ENCODE data around the gene EXOC6B. TPM values are rescaled to one million over a fixed set of nuclear protein-coding genes. Genes with fewer than 3 reads are reported as not detected.

The EXOC6B gene
- total RNA-seq, 1 donor from 2014 or later: 31.6 TPM

- no peak for ATAC-seq
These were observed 695.0 kb downstream of the EXOC6B start for GRCh38 chr2:72130659-72131360.

DNA sequence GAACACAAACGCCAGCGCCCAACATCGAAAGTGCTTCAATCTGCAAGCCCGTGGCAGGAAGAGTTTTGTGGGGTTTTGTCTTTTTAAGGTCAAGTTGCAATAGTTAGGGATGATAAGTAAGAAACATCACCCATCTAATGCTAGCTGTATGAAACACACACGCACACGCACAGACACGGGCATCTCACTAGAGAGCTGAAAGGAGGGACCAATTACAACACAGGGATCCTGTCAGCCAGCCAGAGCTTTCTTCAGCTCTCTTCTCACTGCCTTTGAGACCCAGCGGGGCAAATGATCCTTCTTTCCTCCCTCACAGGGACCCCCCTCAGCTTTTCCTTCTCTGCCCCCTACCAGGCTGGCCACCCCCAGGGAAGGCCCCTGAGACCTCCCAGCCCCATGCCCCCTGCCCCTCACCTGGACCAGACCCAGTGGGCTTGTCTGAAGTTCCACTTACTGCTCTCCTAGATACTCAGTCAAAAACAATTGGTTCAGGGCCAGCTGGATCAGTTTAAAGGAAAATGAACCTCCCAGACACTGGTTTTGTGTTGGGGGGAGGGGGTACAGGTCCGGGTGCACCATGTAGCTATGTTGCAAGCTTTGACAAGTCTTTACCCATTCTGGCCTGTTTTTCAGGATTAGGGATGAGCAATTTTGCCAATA, 696.0 kb downstream of the EXOC6B start:
- peak; percentile 4 for ATAC-seq

DNA sequence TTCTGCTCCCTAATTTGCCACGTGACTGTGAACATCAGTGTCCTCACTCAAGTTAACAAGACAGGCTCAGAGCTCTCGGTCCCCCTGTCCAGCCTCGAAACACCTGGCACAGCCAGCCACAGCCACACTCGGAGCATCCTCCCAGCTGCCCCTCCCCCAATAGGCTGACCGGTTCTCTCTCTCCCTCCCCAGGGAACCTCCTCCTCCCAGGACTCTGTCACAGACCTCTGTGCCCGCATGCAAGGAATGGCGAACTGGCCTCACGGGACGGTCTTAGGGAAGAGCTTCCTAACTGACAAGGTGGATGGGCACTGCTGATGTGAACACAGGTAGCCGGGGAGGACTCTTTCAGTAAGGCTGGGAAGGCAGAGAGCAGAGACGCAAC, 697.0 kb downstream of the EXOC6B start:
- ATAC-seq: no peak

DNA sequence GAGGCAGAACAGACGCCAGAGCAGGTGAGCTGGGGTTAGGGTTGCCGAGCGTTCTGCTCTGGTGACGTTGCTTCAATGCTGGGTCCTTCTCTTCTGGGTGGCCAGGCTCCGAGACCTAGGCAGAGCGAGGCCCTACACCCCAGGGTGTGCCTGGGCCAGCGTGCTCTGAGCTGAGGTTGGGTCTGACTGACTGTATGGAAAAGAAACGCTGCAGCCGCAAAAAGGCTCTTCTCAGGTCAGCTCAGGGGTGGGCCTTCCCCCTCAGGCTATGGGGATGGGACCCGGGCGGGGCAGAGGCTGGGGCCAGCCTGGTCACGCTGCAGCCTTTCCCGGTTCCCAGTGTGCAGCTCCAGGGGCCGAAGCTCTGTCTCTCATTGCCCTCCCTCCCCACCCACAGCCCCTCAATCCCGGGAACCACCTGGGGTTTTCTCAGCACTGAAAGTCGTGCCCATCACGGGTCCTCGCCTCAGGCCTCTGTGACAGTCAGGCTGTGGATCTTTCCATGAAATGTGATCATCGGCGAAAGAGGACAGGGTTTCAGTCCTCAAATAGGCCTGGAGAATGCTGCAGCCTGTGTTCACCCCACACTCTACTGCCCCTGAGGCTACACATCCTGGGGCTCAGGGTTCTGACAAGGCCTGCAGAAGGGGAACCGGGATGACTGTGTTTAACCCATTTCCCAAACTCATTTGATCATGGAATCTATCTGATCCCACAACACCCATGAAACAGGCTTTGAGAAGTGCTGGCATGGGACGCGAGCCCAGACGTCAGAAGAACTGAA, 697.6 kb downstream of the EXOC6B start:
- no peak for ATAC-seq

- no peak for ATAC-seq
These were observed 698.3 kb downstream of the EXOC6B start for GRCh38 chr2:72127401-72128058.

DNA sequence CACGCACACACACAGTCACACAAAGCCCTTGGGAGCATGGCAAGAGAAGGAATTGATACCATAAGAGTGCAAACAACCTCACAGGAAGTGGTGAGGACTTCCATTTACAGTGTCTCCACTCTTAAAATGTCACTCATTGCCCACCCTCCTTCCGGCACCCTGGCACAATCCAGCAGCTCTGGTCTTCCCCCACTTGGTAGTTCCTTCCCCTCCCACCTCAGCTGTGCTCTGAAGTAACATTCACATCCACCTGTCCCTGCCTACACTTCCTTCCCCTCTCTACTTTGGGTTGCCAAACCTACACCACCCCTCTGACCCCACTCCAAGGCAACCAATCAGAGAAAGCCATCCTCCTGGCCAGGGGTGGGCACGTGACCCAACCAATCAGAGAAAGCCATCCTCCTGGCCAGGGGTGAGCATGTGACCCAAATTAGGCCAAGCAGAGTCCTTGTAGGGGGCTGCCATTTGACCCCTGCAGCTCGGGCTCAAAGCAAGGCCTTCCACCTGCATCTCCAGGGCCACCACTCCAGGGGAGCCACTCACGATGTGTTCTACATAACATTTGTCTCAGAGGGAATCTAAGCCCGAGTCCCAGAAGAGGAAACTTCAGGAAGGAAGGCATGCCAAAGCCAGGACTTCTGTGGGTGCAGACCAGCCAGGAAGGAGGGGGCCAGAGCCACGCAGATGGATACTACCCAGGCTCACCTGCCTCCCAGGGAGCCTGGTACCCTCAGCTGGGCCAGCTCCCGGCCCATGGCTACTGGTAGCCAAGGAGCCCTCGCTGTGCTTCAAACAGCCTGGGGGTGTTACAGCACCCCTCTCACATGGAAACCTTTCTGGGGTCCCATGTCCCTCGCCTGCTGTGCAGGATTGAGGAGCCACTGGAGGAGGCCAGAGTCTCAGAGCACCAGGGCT, 699.4 kb downstream of the EXOC6B start:
- ATAC-seq: no peak

Other genes starting within 250 kb of the EXOC6B start
- 16.1 TPM for gene SPR, start 61.4 kb upstream of the EXOC6B start, total RNA-seq
- gene EMX1, start 91.5 kb upstream of the EXOC6B start, total RNA-seq: not detected
- gene SFXN5, start 245.7 kb upstream of the EXOC6B start, total RNA-seq: 12.2 TPM

Data from esophagus mucosa (tissue), 1 donor.